HG02884 (cell line): ENCODE data around the gene SLC29A2.

Source experiments
- ATAC-seq: cut with Tn5 transposase; IDR thresholded peaks from one replicate; pipeline ENCODE4 v1.9.1; 2021; ENCODE audit warnings: mild to moderate bottlenecking, moderate library complexity; ENCODE audit not compliant: unreplicated experiment

Gene SLC29A2

GRCh38 chr11:66335531-66336233 lies 35.9 kb downstream of the SLC29A2 start:
- ATAC-seq, result no peak

- ATAC-seq, result no peak
Observed at GRCh38 chr11:66334605-66335442, 36.7 kb downstream of the SLC29A2 start.

- ATAC-seq, result no peak
Observed at GRCh38 chr11:66333896-66334604, 37.5 kb downstream of the SLC29A2 start.

GRCh38 chr11:66333220-66333877 lies 38.2 kb downstream of the SLC29A2 start:
- ATAC-seq, result no peak

- no peak for ATAC-seq
Observed at GRCh38 chr11:66332371-66333219, 39.0 kb downstream of the SLC29A2 start.

GRCh38 chr11:66331542-66332370 lies 39.8 kb downstream of the SLC29A2 start:
- no peak for ATAC-seq

GRCh38 chr11:66330931-66331330 lies 40.6 kb downstream of the SLC29A2 start:
- ATAC-seq, result no peak

- no peak for ATAC-seq
Observed at GRCh38 chr11:66329165-66329673, 42.3 kb downstream of the SLC29A2 start.

- ATAC-seq, result no peak
Observed at GRCh38 chr11:66328302-66329144, 43.0 kb downstream of the SLC29A2 start.

- ATAC-seq, result no peak
Observed at GRCh38 chr11:66328031-66328301, 43.6 kb downstream of the SLC29A2 start.

- ATAC-seq, result no peak
Observed at GRCh38 chr11:66327171-66328030, 44.2 kb downstream of the SLC29A2 start.

- ATAC-seq, result no peak
Observed at GRCh38 chr11:66326261-66327111, 45.1 kb downstream of the SLC29A2 start.

- ATAC-seq, result no peak
Observed at GRCh38 chr11:66325263-66325671, 46.3 kb downstream of the SLC29A2 start.

GRCh38 chr11:66324664-66325063 lies 46.9 kb downstream of the SLC29A2 start:
- ATAC-seq, result no peak

- ATAC-seq, result no peak
Observed at GRCh38 chr11:66323684-66324083, 47.9 kb downstream of the SLC29A2 start.

GRCh38 chr11:66322732-66323427 lies 48.7 kb downstream of the SLC29A2 start:
- no peak for ATAC-seq
